ENCODE results near the gene ELF3. TPM values are rescaled to one million over a fixed set of nuclear protein-coding genes. Genes with fewer than 3 reads are reported as not detected.
"Not testable (repeated sequence)": the region's sequence is repeated elsewhere in the genome, so short reads cannot be mapped to it uniquely, and the experiment has no call there.

The ELF3 gene
- total RNA-seq, 2 experiments from 2014 or later = 0.12 to 0.46 TPM

DNA sequence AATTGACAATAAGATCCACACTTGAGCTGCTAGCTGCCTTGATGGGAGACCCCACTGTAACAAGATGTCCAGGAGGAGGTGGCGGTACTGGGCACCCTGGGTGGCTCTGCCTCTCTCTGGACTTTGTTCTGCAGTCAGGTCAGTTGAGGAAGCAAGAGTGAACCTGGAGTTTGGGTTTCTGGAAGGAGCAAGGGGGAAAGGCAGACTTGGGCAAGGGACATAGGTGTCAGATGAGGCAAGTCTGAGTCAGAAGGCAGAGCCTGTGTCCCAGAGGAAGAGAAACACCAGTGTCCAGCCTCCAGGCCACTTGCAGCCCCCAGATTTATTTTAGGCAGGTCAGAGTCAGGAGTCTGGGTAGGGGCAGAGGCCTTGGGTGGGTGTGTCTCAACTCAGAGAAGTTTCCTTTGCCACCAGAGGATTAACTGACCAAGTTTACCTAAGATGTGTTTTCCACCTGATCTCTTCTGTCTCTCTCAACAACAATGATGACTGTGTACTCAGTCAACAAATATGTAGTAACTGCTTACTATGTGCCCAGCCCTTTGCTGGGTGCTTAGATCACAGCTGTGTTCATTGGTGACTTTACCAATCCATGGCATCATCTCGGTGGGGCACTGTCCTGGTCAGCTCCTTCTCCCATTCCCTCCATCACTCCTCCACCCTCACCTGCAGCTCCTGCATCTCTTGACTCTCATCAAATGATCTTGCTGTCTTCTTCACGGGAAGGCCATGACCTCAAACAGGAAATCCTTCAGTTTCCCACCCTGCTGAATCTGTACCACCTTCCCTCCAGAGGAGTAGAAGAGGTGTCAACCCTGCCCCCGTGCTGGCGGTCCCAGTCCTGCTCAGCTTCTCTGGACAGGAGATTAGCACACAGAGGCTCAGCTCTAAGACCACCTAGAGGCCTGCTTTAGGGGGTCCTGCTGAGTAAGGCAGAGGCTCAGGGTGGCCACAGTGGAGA, 36.6 kb downstream of the ELF3 start:
- Mint-ChIP-seq H3K27ac (no peak overlapping the region), H3K4me3 (no peak overlapping the region), H3K9me3 (no peaks in the 10 kb centered on the region), H3K4me1 (ENCODE audit: low read depth) (no peaks in the 10 kb centered on the region), H3K36me3 (no peaks in the 10 kb centered on the region), H3K27me3 (peaks cover 5% of the 10 kb centered on the region)
- intact Hi-C loops (cut with micrococcal nuclease) = no loop called here
- no peak for DNase-seq
- POLR2A ChIA-PET = no interaction called here
- CTCF ChIA-PET = no interaction called here

DNA sequence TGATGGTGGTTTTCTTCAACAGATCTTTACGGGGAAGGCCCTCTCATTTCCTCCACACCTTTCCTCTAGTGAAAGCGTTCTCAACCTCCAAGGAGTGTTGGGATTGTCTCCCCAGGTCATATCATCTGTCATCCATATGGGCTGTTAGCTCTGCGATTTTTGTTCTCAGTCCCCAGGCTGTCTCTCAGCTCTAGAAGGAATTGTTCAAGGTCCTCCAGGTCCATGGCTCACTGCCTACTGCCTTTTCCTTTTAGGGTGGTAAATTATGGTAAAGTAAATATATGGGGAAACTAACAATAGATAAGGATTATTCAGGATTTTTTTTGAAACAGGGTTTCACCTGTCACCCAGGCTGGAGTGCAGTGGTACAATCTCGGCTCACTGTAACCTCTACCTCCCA, 37.6 kb downstream of the ELF3 start:
- H3K27ac Mint-ChIP-seq = no peak overlapping the region
- peaks cover 5% of the 10 kb centered on the region for H3K27me3 Mint-ChIP-seq
- H3K9me3 Mint-ChIP-seq = no peaks in the 10 kb centered on the region
- intact Hi-C loops (cut with micrococcal nuclease) = no loop called here
- no peak for DNase-seq
- CTCF ChIA-PET = no interaction called here
- H3K4me3 Mint-ChIP-seq = no peak overlapping the region
- POLR2A ChIA-PET = no interaction called here
- H3K4me1 Mint-ChIP-seq (ENCODE audit: low read depth) = no peaks in the 10 kb centered on the region
- H3K36me3 Mint-ChIP-seq = no peaks in the 10 kb centered on the region

DNA sequence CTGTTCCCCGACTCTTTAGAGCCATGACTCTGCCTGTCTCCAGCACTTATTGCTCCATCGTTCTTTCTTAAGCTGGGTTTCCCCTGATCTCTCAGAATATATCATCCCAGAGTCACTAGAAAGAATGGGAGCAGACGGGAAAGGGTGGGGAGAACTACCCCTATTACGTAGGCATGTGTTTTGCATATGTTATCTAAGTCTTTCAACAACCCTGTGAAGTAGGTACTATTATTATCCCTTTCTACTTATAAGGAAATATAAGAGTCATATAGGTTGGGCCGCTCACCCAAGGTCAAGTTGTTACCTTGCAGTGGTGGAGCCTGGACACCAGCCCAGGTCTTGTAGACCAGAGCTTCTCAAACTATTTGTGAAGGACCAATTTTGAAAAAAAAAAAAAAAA, 38.7 kb downstream of the ELF3 start:
- H3K4me3 Mint-ChIP-seq = no peak overlapping the region
- intact Hi-C loops (cut with micrococcal nuclease) = no loop called here
- no peak for DNase-seq
- H3K4me1 Mint-ChIP-seq (ENCODE audit: low read depth) = no peaks in the 10 kb centered on the region
- H3K27ac Mint-ChIP-seq = no peak overlapping the region
- no peaks in the 10 kb centered on the region for H3K36me3 Mint-ChIP-seq
- ChIA-PET CTCF (no interaction called here), POLR2A (no interaction called here)
- H3K27me3 Mint-ChIP-seq = peaks cover 5% of the 10 kb centered on the region
- H3K9me3 Mint-ChIP-seq = no peaks in the 10 kb centered on the region

DNA sequence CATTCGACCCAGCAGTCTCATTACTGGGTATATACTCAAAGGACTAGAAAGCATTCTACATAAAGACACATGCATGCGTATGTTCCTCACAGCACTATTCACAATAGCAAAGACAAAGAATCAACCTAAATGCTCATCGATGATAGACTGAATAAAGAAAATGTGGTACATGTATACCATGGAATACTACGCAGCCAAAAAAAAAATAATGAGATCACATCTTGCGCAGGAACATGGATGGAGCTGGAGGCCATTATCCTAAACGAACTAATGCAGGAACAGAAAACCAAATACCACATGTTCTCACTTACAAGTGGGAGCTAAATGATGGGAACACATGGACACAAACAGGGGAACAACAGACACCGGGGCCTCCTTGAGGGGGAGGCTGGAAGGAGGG, 43.7 kb downstream of the ELF3 start:
- no peaks in the 10 kb centered on the region for H3K9me3 Mint-ChIP-seq
- H3K4me3 Mint-ChIP-seq = no peak overlapping the region
- ChIA-PET POLR2A (no interaction called here), CTCF (interaction anchor here (0.6 kb wide), 1 partner anchor 59 kb away, joined by 4 read pairs; no protein-coding TSS in a partner anchor)
- H3K36me3 Mint-ChIP-seq = no peaks in the 10 kb centered on the region
- no peak for DNase-seq
- H3K27me3 Mint-ChIP-seq = no peaks in the 10 kb centered on the region
- H3K4me1 Mint-ChIP-seq (ENCODE audit: low read depth) = no peaks in the 10 kb centered on the region
- H3K27ac Mint-ChIP-seq = no peak overlapping the region
- intact Hi-C loops (cut with micrococcal nuclease) = no loop called here

DNA sequence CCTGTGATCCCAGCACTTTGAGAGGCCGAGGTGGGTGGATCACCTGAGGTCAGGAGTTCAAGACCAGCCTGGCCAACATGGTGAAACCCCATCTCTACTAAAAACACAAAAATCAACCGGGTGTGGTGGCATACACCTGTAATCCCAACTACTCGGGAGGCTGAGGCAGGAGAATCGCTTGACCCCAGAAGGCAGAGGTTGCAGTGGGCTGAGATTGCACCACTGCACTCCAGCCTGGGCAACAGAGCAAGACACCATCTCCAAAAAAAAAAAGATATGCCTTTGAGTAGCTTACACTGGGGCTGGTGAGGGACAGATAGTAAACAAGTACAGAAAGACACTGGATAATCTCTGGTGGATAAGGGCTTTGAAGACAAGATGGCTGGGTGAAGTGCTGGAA, 44.3 kb downstream of the ELF3 start:
- H3K27me3 Mint-ChIP-seq; POLR2A ChIA-PET; H3K9me3 Mint-ChIP-seq; H3K36me3 Mint-ChIP-seq; intact Hi-C loops (cut with micrococcal nuclease); H3K27ac Mint-ChIP-seq; DNase-seq; H3K4me3 Mint-ChIP-seq; H3K4me1 Mint-ChIP-seq (ENCODE audit: low read depth): not testable (repeated sequence)
- CTCF ChIA-PET = interaction anchor here (0.6 kb wide), 2 partner anchors 29 to 58 kb away, joined by 3 to 4 read pairs; no protein-coding TSS in a partner anchor

DNA sequence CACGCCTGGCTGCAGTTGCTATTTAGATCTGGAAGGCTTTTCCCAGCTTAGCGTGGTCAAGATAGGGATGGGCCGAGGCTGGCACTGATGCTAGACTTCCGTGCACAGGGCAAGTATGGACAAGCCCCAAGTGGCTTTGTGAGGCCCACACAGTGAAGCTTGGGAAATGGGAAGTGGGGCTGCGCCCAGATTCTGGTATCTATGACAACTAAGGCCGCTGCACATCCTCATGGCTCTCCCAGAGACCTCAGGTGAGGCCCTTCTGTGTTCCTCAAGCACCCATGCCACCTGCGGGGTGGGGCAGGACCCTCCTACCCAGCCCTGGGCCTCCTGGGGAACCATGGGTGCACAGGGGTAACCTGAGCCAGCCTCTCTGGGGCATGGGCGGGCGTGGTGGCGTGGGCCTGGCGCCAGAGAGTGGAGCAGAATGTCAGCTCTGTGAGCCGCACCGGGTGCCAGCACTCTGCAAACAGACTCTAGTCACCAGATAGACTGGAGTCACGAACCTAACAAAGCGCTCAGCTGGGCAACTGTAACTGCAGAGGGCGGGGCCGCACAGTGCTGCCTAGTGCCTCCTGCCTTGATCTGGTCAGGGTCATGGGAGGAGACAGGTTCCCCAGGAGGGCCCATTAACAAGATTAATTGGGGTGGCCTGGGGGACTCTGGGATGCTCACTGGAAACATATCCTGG, 46.4 kb downstream of the ELF3 start:
- no peak for DNase-seq
- no peaks in the 10 kb centered on the region for H3K9me3 Mint-ChIP-seq
- intact Hi-C loops (cut with micrococcal nuclease) = no loop called here
- no peaks in the 10 kb centered on the region for H3K4me1 Mint-ChIP-seq (ENCODE audit: low read depth)
- CTCF ChIA-PET = no interaction called here
- POLR2A ChIA-PET = no interaction called here
- H3K27ac Mint-ChIP-seq = no peak overlapping the region
- no peaks in the 10 kb centered on the region for H3K36me3 Mint-ChIP-seq
- peaks cover 1% of the 10 kb centered on the region for H3K27me3 Mint-ChIP-seq
- no peak overlapping the region for H3K4me3 Mint-ChIP-seq

DNA sequence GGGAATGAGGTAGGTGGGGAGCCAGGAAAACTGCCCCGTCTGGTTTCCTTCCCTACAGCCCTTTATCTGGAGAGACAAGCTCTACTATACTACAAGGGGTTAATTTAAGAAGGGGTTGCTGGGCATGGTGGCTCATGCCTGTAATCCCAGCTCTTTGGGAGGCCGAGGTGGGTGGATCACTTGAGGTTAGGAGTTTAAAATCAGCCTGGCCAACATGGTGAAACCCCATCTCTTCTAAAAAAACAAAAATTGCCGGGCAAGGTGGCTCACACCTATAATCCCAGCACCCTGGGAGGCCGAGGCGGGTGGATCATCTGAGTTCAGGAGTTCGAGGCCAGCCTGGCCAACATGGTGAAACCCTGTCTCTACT, 46.9 kb downstream of the ELF3 start:
- H3K9me3 Mint-ChIP-seq; H3K27ac Mint-ChIP-seq; H3K4me1 Mint-ChIP-seq (ENCODE audit: low read depth); H3K4me3 Mint-ChIP-seq; H3K36me3 Mint-ChIP-seq; POLR2A ChIA-PET; intact Hi-C loops (cut with micrococcal nuclease); DNase-seq; CTCF ChIA-PET; H3K27me3 Mint-ChIP-seq: not testable (repeated sequence)

DNA sequence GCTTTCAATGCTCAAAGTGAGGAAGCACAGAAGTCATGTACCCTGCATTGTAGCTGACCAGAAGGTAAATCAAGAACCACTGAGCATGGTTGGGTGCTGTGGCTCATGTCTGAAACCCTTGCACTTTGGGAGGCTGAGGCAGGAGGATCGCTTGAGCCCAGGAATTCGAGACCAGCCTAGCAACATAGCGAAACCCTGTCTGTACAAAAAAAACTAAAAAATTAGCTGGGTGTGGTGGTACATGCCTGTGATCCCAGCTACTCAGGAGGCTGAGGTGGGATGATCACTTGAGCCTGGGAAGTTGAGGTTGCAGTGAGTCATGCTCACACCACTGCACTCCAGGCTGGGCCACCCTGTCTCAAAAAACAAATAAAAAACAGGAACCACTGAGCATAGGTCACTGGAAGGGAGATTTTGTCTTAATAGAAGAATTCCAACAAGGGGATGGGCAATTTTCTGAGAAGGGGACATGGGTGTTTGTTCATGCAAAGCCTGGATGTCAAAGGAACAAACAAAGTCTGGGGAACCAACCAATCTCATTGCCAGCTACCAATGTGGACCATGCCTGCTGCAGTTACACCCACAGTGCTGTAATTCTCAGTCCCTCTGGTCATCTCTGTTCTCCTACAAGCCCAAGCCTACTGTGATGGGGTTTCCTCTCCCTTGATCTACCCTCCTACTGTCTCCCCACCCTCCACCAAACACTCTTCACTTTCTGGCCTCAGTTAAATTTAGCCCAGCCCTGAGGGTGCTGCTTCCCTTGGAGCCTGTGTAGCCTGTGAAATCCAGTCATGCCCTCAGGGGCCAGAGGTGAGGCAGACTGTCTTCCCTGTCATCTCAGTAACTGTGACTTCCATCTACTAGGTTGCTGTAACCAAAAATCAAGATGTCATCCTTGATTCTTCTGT, 47.9 kb downstream of the ELF3 start:
- ChIA-PET POLR2A (no interaction called here), CTCF (interaction anchor here (0.6 kb wide), 1 partner anchor 22 kb away, joined by 4 read pairs; no protein-coding TSS in a partner anchor)
- H3K4me3 Mint-ChIP-seq = no peak overlapping the region
- no peaks in the 10 kb centered on the region for H3K4me1 Mint-ChIP-seq (ENCODE audit: low read depth)
- peaks cover 5% of the 10 kb centered on the region for H3K27me3 Mint-ChIP-seq
- no peak for DNase-seq
- no peaks in the 10 kb centered on the region for H3K36me3 Mint-ChIP-seq
- intact Hi-C loops (cut with micrococcal nuclease) = no loop called here
- no peaks in the 10 kb centered on the region for H3K9me3 Mint-ChIP-seq
- H3K27ac Mint-ChIP-seq = no peak overlapping the region

DNA sequence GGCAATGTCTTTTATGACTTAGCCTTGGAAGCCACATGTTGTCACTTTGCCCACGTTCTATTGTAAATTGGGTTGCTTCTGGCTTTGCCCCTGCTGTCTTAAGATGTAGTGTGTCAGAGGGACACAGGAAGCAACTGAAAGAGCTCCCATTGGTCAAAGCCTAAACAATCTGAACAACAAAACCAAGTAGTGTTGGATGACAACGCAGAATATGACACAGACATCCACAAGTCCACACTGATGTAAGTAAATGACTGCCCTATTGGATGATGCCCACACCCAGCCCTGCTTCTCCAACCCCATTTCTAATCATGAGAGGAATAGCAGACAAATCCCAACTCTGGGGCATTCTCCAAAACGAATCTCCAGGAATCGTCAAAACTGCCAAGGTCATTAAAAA, 50.7 kb downstream of the ELF3 start:
- Mint-ChIP-seq H3K36me3 (no peaks in the 10 kb centered on the region), H3K27ac (no peak overlapping the region), H3K9me3 (no peaks in the 10 kb centered on the region), H3K4me3 (no peak overlapping the region), H3K4me1 (ENCODE audit: low read depth) (no peaks in the 10 kb centered on the region), H3K27me3 (peaks cover 6% of the 10 kb centered on the region)
- CTCF ChIA-PET = no interaction called here
- POLR2A ChIA-PET = no interaction called here
- no peak for DNase-seq
- intact Hi-C loops (cut with micrococcal nuclease) = no loop called here

DNA sequence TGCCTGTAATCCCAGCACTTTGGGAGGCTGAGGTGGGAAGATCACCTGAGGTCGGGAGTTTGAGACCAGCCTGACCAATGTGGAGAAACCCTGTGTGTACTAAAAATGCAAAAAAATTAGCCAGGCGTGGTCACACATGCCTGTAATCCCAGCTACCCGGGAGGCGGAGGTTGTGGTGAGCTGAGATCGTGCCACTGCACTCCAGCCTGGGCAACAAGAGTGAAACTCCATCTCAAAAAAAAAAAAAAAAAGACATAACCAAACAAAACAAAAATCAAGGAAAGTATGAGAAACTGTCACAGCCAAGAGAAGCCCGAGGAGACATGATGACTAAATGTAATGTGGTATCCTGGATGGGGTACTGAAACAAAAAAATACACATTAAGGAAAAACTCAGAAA, 51.4 kb downstream of the ELF3 start:
- CTCF ChIA-PET; H3K27me3 Mint-ChIP-seq; H3K4me3 Mint-ChIP-seq; H3K36me3 Mint-ChIP-seq; intact Hi-C loops (cut with micrococcal nuclease); DNase-seq; H3K4me1 Mint-ChIP-seq (ENCODE audit: low read depth); H3K9me3 Mint-ChIP-seq; POLR2A ChIA-PET; H3K27ac Mint-ChIP-seq: not testable (repeated sequence)

DNA sequence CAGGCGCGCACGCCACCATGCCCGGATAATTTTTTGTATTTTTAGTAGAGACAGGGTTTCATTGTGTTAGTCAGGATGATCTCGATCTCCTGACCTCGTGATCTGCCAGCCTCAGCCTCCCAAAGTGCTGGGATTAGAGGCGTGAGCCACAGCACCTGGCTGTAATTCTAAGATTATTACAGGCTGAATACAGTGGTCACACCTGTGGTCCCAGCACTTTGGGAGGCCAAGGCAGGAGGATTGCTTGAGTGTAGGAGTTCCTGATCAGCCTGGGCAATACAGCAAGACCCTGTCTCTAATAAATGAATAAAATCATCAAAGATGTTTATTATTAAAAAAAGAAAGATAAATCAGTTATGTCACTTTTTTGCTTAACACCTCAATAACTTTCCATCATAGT, 52.2 kb downstream of the ELF3 start:
- CTCF ChIA-PET; POLR2A ChIA-PET; H3K9me3 Mint-ChIP-seq; H3K36me3 Mint-ChIP-seq; H3K27me3 Mint-ChIP-seq; H3K4me1 Mint-ChIP-seq (ENCODE audit: low read depth); DNase-seq; H3K4me3 Mint-ChIP-seq; H3K27ac Mint-ChIP-seq; intact Hi-C loops (cut with micrococcal nuclease): not testable (repeated sequence)

DNA sequence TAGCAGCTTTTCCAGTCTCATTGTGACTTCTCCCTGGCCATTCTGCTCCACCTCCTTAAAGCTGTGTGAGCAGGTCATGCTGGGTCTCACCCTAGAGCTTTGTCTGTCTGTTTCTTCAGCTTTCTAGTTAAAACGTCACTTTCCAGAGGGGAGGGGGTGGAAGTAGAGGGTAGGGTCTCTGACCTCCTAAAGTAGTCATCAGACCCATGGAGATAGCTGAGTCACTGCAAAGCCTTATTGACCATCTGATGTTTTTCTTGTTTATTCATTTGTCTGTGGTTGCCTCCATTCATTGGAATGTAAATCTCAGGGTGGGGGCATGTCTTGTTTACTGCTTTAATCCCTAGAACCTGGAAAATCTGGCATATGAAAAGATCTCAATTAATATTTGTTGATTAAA, 52.7 kb downstream of the ELF3 start:
- no peak overlapping the region for H3K27ac Mint-ChIP-seq
- no peak overlapping the region for H3K4me3 Mint-ChIP-seq
- intact Hi-C loops (cut with micrococcal nuclease) = no loop called here
- DNase-seq = no peak
- no peaks in the 10 kb centered on the region for H3K4me1 Mint-ChIP-seq (ENCODE audit: low read depth)
- POLR2A ChIA-PET = no interaction called here
- H3K9me3 Mint-ChIP-seq = no peaks in the 10 kb centered on the region
- H3K27me3 Mint-ChIP-seq = peaks cover 6% of the 10 kb centered on the region
- no peaks in the 10 kb centered on the region for H3K36me3 Mint-ChIP-seq
- CTCF ChIA-PET = no interaction called here

Data from activated CD4-positive, alpha-beta memory T cell treated with anti-CD3 and anti-CD28 coated beads for 36 hours (primary cell).